HEK293 (cell line): ENCODE results near the gene KLK10.
A peak's percentile ranks its signal among the peaks of the same experiment; 100 is the strongest.

ENCODE experiments used
- CTCF ChIA-PET: fragments of 350-600 bp; formaldehyde crosslinking; extraction: SDS; loops from one replicate; lab custom pipeline; 2021; ENCODE audit warnings: antibody characterized with exemption; lab: Yijun Ruan, JAX
- POLR2A ChIA-PET: fragments of 300-600 bp; formaldehyde crosslinking; extraction: SDS; loops from one replicate; lab custom pipeline; 2020; ENCODE audit warnings: antibody characterized with exemption, inconsistent platforms; lab: Yijun Ruan, JAX
- H3K27ac ChIP-seq: fragments of 200-500 bp; sonication (Bioruptor generic); 2 replicates; pipeline ENCODE4 v1.5.1; 2014; ENCODE audit warnings: low read depth, low read length, control low read depth, inconsistent platforms; ENCODE audit errors: extremely low read depth
- H3K36me3 ChIP-seq, 2 experiments: fragments of 200-500 bp in 1 of 2; sonication (Bioruptor generic) in 1 of 2; 1 replicate in 1 of 2; 2 replicates in 1 of 2; pipeline ENCODE4 v1.5.1; 2014 to 2017; ENCODE audit warnings: inconsistent platforms in 2 of 2, low read length in 2 of 2; ENCODE audit not compliant: control insufficient read depth in 2 of 2, insufficient read depth in 1 of 2
- H3K4me1 ChIP-seq: fragments of 200-500 bp; sonication (Bioruptor generic); 2 replicates; pipeline ENCODE4 v1.5.1; 2014; ENCODE audit warnings: mild to moderate bottlenecking, low read length, inconsistent platforms; ENCODE audit not compliant: control insufficient read depth, insufficient read depth
- H3K4me3 ChIP-seq: 2 replicates; pipeline ENCODE4 v1.5.1; 2011; ENCODE audit warnings: low read depth, mild to moderate bottlenecking, control low read depth, low read length, moderate library complexity
- H3K9me3 ChIP-seq: fragments of 200-500 bp; sonication (Bioruptor generic); 2 replicates; pipeline ENCODE4 v1.5.1; 2014; ENCODE audit warnings: low read depth, low read length, inconsistent platforms; ENCODE audit not compliant: control insufficient read depth, insufficient read depth
- BCL11A ChIP-seq: fragments of 450-650 bp; formaldehyde crosslinking; IDR thresholded peaks from 2 replicates; pipeline ENCODE4 v1.5.1; 2016; ENCODE audit warnings: low read depth, missing biosample characterization, missing genetic modification characterization
- CTCF ChIP-seq: fragments of 450-650 bp; formaldehyde crosslinking; IDR thresholded peaks from 2 replicates; pipeline ENCODE4 v1.5.1; 2016; ENCODE audit warnings: missing biosample characterization, missing genetic modification characterization
- GLIS1 ChIP-seq: fragments of 450-650 bp; formaldehyde crosslinking; IDR thresholded peaks from 2 replicates; pipeline ENCODE4 v1.5.1; 2016; ENCODE audit warnings: missing biosample characterization, missing genetic modification characterization
- GLIS2 ChIP-seq: fragments of 450-650 bp; formaldehyde crosslinking; IDR thresholded peaks from 2 replicates; pipeline ENCODE4 v1.5.1; 2016; ENCODE audit warnings: missing biosample characterization, missing genetic modification characterization
- IKZF3 ChIP-seq: fragments of 450-650 bp; IDR thresholded peaks from 2 replicates; pipeline ENCODE4 v1.5.0; 2018; ENCODE audit warnings: missing biosample characterization, mild to moderate bottlenecking, missing genetic modification characterization, moderate library complexity
- KLF10 ChIP-seq: fragments of 450-650 bp; IDR thresholded peaks from 2 replicates; pipeline ENCODE4 v1.5.1; 2018; ENCODE audit warnings: missing biosample characterization, mild to moderate bottlenecking, missing genetic modification characterization
- MZF1 ChIP-seq: fragments of 450-650 bp; formaldehyde crosslinking; IDR thresholded peaks from 2 replicates; pipeline ENCODE4 v1.5.1; 2017; ENCODE audit warnings: missing biosample characterization, missing genetic modification characterization, borderline replicate concordance
- SALL2 ChIP-seq: fragments of 450-650 bp; formaldehyde crosslinking; IDR thresholded peaks from 2 replicates; pipeline ENCODE4 v1.5.0; 2017; ENCODE audit warnings: missing biosample characterization, mild to moderate bottlenecking, missing genetic modification characterization, borderline replicate concordance
- TRIM28 ChIP-seq: IDR thresholded peaks from 2 replicates; pipeline ENCODE4 v1.6.1; 2011; ENCODE audit warnings: low read length, control low read depth, borderline replicate concordance
- ZEB2 ChIP-seq: fragments of 450-650 bp; formaldehyde crosslinking; IDR thresholded peaks from 2 replicates; pipeline ENCODE4 v1.5.1; 2016; ENCODE audit warnings: missing biosample characterization, missing genetic modification characterization
- ZNF114 ChIP-seq: fragments of 450-650 bp; formaldehyde crosslinking; IDR thresholded peaks from 2 replicates; pipeline ENCODE4 v1.5.0; 2017; ENCODE audit warnings: missing biosample characterization, missing genetic modification characterization
- ZNF175 ChIP-seq: fragments of 450-650 bp; formaldehyde crosslinking; IDR thresholded peaks from 2 replicates; pipeline ENCODE4 v1.5.1; 2016; ENCODE audit warnings: missing biosample characterization, missing genetic modification characterization
- ZNF266 ChIP-seq: fragments of 450-650 bp; formaldehyde crosslinking; IDR thresholded peaks from 2 replicates; pipeline ENCODE4 v1.5.1; 2016; ENCODE audit warnings: missing biosample characterization, missing genetic modification characterization, low read depth
- ZNF274 ChIP-seq, 2 experiments: fragments of 200-500 bp in 1 of 2; fragments of 450-650 bp in 1 of 2; sonication (Bioruptor generic) in 1 of 2; formaldehyde crosslinking in 1 of 2; IDR thresholded peaks; 2 replicates each; pipeline versions ENCODE4 v1.5.1 to v1.6.1; 2014 to 2016; ENCODE audit warnings: borderline replicate concordance in 1 of 2, inconsistent platforms in 1 of 2, low read length in 1 of 2, missing biosample characterization in 1 of 2, missing genetic modification characterization in 1 of 2
- ZNF324 ChIP-seq: fragments of 450-650 bp; formaldehyde crosslinking; IDR thresholded peaks from 2 replicates; pipeline ENCODE4 v1.5.1; 2016; ENCODE audit warnings: missing biosample characterization, missing genetic modification characterization
- ZNF335 ChIP-seq: fragments of 450-650 bp; formaldehyde crosslinking; conservative IDR thresholded peaks from 2 replicates; pipeline ENCODE4 v1.5.1; 2016; ENCODE audit warnings: missing biosample characterization, missing genetic modification characterization
- ZNF426 ChIP-seq: fragments of 450-650 bp; formaldehyde crosslinking; IDR thresholded peaks from 2 replicates; pipeline ENCODE4 v1.5.1; 2017; ENCODE audit warnings: missing biosample characterization, missing genetic modification characterization, mild to moderate bottlenecking, inconsistent platforms, moderate library complexity
- ZNF529 ChIP-seq: fragments of 450-650 bp; formaldehyde crosslinking; IDR thresholded peaks from 2 replicates; pipeline ENCODE4 v1.5.1; 2017; ENCODE audit warnings: missing genetic modification characterization, missing biosample characterization; ENCODE audit not compliant: insufficient replicate concordance
- ZNF558 ChIP-seq: fragments of 450-650 bp; formaldehyde crosslinking; IDR thresholded peaks from 2 replicates; pipeline ENCODE4 v1.5.1; 2016; ENCODE audit warnings: missing biosample characterization, missing genetic modification characterization
- ZNF561 ChIP-seq: fragments of 450-650 bp; IDR thresholded peaks from 2 replicates; pipeline ENCODE4 v1.5.1; 2018; ENCODE audit warnings: missing biosample characterization, missing genetic modification characterization, borderline replicate concordance
- ZNF670 ChIP-seq: fragments of 450-650 bp; formaldehyde crosslinking; IDR thresholded peaks from 2 replicates; pipeline ENCODE4 v1.5.1; 2016; ENCODE audit warnings: missing biosample characterization, missing genetic modification characterization, low read depth
- ZNF768 ChIP-seq: fragments of 450-650 bp; formaldehyde crosslinking; IDR thresholded peaks from 2 replicates; pipeline ENCODE4 v1.5.1; 2018; ENCODE audit warnings: missing biosample characterization, mild to moderate bottlenecking, missing genetic modification characterization
- ZNF792 ChIP-seq: fragments of 450-650 bp; formaldehyde crosslinking; IDR thresholded peaks from 2 replicates; pipeline ENCODE4 v1.5.1; 2016; ENCODE audit warnings: missing biosample characterization, missing genetic modification characterization
- ZSCAN23 ChIP-seq: fragments of 450-650 bp; formaldehyde crosslinking; IDR thresholded peaks from 2 replicates; pipeline ENCODE4 v1.5.1; 2016; ENCODE audit warnings: missing biosample characterization, missing genetic modification characterization
- TF ChIP-seq, protein P1 (sequence below): fragments of 450-650 bp; formaldehyde crosslinking; IDR thresholded peaks from 2 replicates; pipeline ENCODE4; 2016; ENCODE audit warnings: missing biosample characterization, missing genetic modification characterization
- TF ChIP-seq, protein P2 (sequence below): fragments of 450-650 bp; formaldehyde crosslinking; IDR thresholded peaks from 2 replicates; pipeline ENCODE4 v1.5.1; 2017; ENCODE audit warnings: missing biosample characterization, mild to moderate bottlenecking, missing genetic modification characterization, moderate library complexity
- TF ChIP-seq, protein P3 (sequence below): fragments of 450-650 bp; formaldehyde crosslinking; IDR thresholded peaks from 2 replicates; pipeline ENCODE4 v1.5.1; 2016; ENCODE audit warnings: missing biosample characterization, missing genetic modification characterization

KLK10 gene

GRCh38 chr19:51016798-51017683, 2.5 kb downstream of the KLK10 start:
- H3K9me3 ChIP-seq = no peaks in the 10 kb centered on the region
- ChIA-PET POLR2A (interaction anchor here (0.5 to 1.0 kb wide), 5 partner anchors 42 to 223 kb away, joined by 3 to 9 read pairs (median 4); no protein-coding TSS in a partner anchor), CTCF (interaction anchor here (0.5 to 8.5 kb wide), 47 partner anchors 8 to 858 kb away, joined by 3 to 177 read pairs (median 4); partner anchors contain the start of genes KLK11, KLK12, KLK7 and KLK8)
- no peaks in the 10 kb centered on the region; the same call in 1 of the 2 replicates for H3K4me1 ChIP-seq
- H3K27ac ChIP-seq = no peak overlapping the region
- H3K4me3 ChIP-seq = peak overlapping the region; percentile 48
- no peaks in the 10 kb centered on the region for H3K36me3 ChIP-seq
- TF ChIP-seq SALL2 = no peak
- TF ChIP-seq ZEB2 = peak; percentile 39; the same call in 1 of the 2 replicates
- TF ChIP-seq CTCF (tag by site-specific recombination) = peak; percentile 96
- peak; percentile 33; the same call in 1 of the 2 replicates for TF ChIP-seq ZSCAN23
- no peak for TF ChIP-seq ZNF558 (tag by site-specific recombination)
- TF ChIP-seq ZNF792 (tag by site-specific recombination) = no peak
- TF ChIP-seq ZNF114 = no peak
- TF ChIP-seq ZNF426 (tag by site-specific recombination) = no peak
- TF ChIP-seq TRIM28 = no peak
- peak; percentile 85 for TF ChIP-seq ZNF335
- TF ChIP-seq ZNF175 (tag by site-specific recombination) = no peak
- peak; percentile 96 for TF ChIP-seq GLIS2 (tag by site-specific recombination)
- TF ChIP-seq ZNF274 (IDR thresholded peaks at IDR 0.05; ENCODE audit: low read length) = no peak
- TF ChIP-seq ZNF274 (tag by site-specific recombination; IDR thresholded peaks at IDR 0.05; ENCODE audit: borderline replicate concordance) = no peak
- TF ChIP-seq ZNF768 = no peak
- TF ChIP-seq IKZF3 (tag by site-specific recombination) = peak; percentile 71
- peak; percentile 98 for TF ChIP-seq GLIS1 (tag by site-specific recombination)
- TF ChIP-seq, protein P1, sequence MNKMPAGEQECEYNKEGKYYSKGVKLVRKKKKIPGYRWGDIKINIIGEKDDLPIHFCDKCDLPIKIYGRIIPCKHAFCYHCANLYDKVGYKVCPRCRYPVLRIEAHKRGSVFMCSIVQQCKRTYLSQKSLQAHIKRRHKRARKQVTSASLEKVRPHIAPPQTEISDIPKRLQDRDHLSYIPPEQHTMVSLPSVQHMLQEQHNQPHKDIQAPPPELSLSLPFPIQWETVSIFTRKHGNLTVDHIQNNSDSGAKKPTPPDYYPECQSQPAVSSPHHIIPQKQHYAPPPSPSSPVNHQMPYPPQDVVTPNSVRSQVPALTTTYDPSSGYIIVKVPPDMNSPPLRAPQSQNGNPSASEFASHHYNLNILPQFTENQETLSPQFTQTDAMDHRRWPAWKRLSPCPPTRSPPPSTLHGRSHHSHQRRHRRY = no peak
- TF ChIP-seq ZNF324 (tag by site-specific recombination) = no peak
- TF ChIP-seq, protein P2, sequence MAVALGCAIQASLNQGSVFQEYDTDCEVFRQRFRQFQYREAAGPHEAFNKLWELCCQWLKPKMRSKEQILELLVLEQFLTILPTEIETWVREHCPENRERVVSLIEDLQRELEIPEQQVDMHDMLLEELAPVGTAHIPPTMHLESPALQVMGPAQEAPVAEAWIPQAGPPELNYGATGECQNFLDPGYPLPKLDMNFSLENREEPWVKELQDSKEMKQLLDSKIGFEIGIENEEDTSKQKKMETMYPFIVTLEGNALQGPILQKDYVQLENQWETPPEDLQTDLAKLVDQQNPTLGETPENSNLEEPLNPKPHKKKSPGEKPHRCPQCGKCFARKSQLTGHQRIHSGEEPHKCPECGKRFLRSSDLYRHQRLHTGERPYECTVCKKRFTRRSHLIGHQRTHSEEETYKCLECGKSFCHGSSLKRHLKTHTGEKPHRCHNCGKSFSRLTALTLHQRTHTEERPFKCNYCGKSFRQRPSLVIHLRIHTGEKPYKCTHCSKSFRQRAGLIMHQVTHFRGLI (tag by site-specific recombination) = peak; percentile 31; the same call in 1 of the 2 replicates
- no peak for TF ChIP-seq ZNF529 (tag by site-specific recombination)
- no peak for TF ChIP-seq MZF1 (tag by site-specific recombination)
- TF ChIP-seq, protein P3, sequence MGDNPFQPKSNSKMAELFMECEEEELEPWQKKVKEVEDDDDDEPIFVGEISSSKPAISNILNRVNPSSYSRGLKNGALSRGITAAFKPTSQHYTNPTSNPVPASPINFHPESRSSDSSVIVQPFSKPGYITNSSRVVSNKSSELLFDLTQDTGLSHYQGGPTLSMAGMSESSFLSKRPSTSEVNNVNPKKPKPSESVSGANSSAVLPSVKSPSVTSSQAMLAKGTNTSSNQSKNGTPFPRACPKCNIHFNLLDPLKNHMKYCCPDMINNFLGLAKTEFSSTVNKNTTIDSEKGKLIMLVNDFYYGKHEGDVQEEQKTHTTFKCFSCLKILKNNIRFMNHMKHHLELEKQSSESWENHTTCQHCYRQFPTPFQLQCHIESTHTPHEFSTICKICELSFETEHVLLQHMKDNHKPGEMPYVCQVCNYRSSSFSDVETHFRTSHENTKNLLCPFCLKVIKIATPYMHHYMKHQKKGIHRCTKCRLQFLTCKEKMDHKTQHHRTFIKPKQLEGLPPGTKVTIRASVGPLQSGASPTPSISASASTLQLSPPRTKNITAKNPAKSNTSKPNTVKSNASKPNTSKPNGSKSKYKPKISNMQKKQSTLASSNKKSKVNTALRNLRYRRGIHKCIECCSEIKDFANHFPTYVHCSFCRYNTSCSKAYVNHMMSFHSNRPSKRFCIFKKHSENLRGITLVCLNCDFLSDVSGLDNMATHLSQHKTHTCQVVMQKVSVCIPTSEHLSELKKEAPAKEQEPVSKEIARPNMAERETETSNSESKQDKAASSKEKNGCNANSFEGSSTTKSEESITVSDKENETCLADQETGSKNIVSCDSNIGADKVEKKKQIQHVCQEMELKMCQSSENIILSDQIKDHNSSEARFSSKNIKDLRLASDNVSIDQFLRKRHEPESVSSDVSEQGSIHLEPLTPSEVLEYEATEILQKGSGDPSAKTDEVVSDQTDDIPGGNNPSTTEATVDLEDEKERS (tag by site-specific recombination) = peak; percentile 84; the same call in 1 of the 2 replicates
- no peak for TF ChIP-seq BCL11A (tag by site-specific recombination)
- TF ChIP-seq ZNF670 = no peak
- TF ChIP-seq ZNF561 = 0 out of 2 replicates have a peak, but pooled peaks have one; percentile 82
- TF ChIP-seq ZNF266 (tag by site-specific recombination) = no peak
- TF ChIP-seq KLF10 (tag by site-specific recombination) = no peak
